AG04450 (cell line): Measurements from ENCODE around the gene B4GALT1. TPM values are rescaled to one million over a fixed set of nuclear protein-coding genes. Genes with fewer than 3 reads are reported as not detected.
A peak's percentile ranks its signal among the peaks of the same experiment; 100 is the strongest.

ENCODE experiments used
- CTCF ChIA-PET: fragments of 300-600, 350-600 bp; formaldehyde crosslinking; extraction: SDS; loops from one replicate; lab custom pipeline; 2022; ENCODE audit warnings: antibody characterized with exemption, inconsistent platforms; lab: Charles Lee
- POLR2A ChIA-PET: fragments of 350-600 bp; formaldehyde crosslinking; extraction: SDS; loops from one replicate; lab custom pipeline; 2021; ENCODE audit warnings: antibody characterized with exemption, inconsistent platforms; lab: Yijun Ruan, JAX
- DNase-seq: peaks from one replicate; pipeline ENCODE4 v3.0.0-alpha.2; 2011; ENCODE audit warnings: low read depth, low spot score
- H3K27ac ChIP-seq: one replicate; pipeline ENCODE4 v1.5.1; 2012; ENCODE audit warnings: low read depth, low read length, control low read depth
- H3K27me3 ChIP-seq: one replicate; pipeline ENCODE4 v1.6.0; 2012; ENCODE audit warnings: low read length; ENCODE audit not compliant: control insufficient read depth, insufficient read depth
- H3K4me3 ChIP-seq: 2 replicates; pipeline ENCODE4 v1.5.1; 2011; ENCODE audit warnings: mild to moderate bottlenecking, low read depth, low read length, control low read depth
- H3K9me3 ChIP-seq: 2 replicates; pipeline ENCODE4 v1.5.1; 2012; ENCODE audit warnings: low read length; ENCODE audit not compliant: control insufficient read depth, insufficient read depth
- CTCF ChIP-seq: IDR thresholded peaks from 2 replicates; pipeline ENCODE4 v1.5.1; 2011; ENCODE audit warnings: low read depth, low read length, control low read depth, inconsistent platforms
- polyA plus RNA-seq: library from polyadenylated mRNA; depleted of rRNA; stranded (reverse); fragments of >200 nt; gene quantifications from 2 replicates; pipeline ENCODE4 v1.2.3, GENCODE V29; 2011

B4GALT1 gene
- polyA plus RNA-seq, 1 experiment: 57.0 TPM

GRCh38 chr9:33185858-33186257 lies 18.7 kb upstream of the B4GALT1 start:
- Histone ChIP-seq H3K27me3 (no peaks in the 10 kb centered on the region), H3K27ac (no peak overlapping the region), H3K4me3 (no peak overlapping the region), H3K9me3 (no peaks in the 10 kb centered on the region)
- no peak for TF ChIP-seq CTCF
- DNase-seq: no peak
- ChIA-PET CTCF (no interaction called here), POLR2A (no interaction called here)

- Histone ChIP-seq H3K4me3 (no peak overlapping the region), H3K27me3 (no peaks in the 10 kb centered on the region), H3K27ac (peak overlapping the region; percentile 11), H3K9me3 (no peaks in the 10 kb centered on the region)
- ChIA-PET POLR2A (no interaction called here), CTCF (no interaction called here)
- no peak for DNase-seq
- TF ChIP-seq CTCF: no peak
These were observed 18.3 kb upstream of the B4GALT1 start for GRCh38 chr9:33185406-33185805.

DNA sequence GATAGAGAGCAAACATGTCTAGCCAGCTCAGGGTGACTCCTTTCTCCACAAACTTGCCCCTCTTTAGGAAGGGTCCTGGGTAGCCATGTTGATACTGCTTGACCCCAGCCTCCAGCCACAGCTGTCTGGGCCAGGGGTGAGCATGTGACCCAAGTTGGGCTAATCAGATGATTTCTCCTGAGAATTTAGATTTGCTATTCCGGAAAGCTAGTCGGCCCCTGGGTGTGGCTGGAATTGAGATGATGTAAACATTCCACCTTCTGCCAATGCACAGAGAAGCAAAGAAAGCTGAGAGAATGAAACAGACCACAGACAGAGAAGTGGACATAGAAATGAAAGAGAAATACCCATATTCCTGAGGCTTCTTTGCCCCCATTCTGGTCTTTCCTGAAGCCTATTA lies 17.8 kb upstream of the B4GALT1 start:
- ChIA-PET POLR2A (no interaction called here), CTCF (no interaction called here)
- Histone ChIP-seq H3K9me3 (no peaks in the 10 kb centered on the region), H3K27me3 (no peaks in the 10 kb centered on the region), H3K27ac (peak overlapping the region; percentile 11), H3K4me3 (no peak overlapping the region)
- no peak for TF ChIP-seq CTCF
- DNase-seq: no peak

DNA sequence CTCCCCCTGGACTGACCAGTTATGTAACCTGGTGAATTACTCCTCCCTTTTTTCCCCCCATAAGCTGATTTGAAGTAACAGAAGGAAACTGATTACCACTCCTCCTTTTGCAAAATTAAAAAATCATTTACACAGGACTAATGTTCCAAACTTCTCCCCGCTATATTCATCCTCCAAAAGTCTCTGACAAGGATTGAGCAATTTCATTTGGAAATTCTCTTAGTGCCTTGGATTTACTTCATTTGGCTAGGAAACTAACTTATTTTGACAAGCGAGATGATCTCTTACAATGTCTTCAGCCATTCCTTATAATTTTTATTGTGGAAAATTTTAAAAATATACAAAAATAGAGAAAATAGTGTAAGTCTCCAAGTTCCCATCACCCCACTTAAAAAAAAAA lies 15.4 kb upstream of the B4GALT1 start:
- ChIA-PET POLR2A (no interaction called here), CTCF (no interaction called here)
- TF ChIP-seq CTCF: no peak
- Histone ChIP-seq H3K9me3 (no peaks in the 10 kb centered on the region), H3K4me3 (no peak overlapping the region), H3K27ac (no peak overlapping the region), H3K27me3 (no peaks in the 10 kb centered on the region)
- DNase-seq: no peak

GRCh38 chr9:33180526-33181184 lies 13.5 kb upstream of the B4GALT1 start:
- no peak overlapping the region for H3K4me3 ChIP-seq
- TF ChIP-seq CTCF: no peak
- peak overlapping the region; percentile 65 for H3K27ac ChIP-seq
- ChIA-PET CTCF (no interaction called here), POLR2A (no interaction called here)
- no peaks in the 10 kb centered on the region for H3K9me3 ChIP-seq
- no peaks in the 10 kb centered on the region for H3K27me3 ChIP-seq
- DNase-seq: no peak
